Measurements from ENCODE around the gene PKIB. TPM values are rescaled to one million over a fixed set of nuclear protein-coding genes. Genes with fewer than 3 reads are reported as not detected.
"Not testable (repeated sequence)": the region's sequence is repeated elsewhere in the genome, so short reads cannot be mapped to it uniquely, and the experiment has no call there.

The PKIB gene
- total RNA-seq, 2 experiments from 2014 or later = 0.69 to 0.90 TPM

GRCh38 chr6:122576888-122577287 lies 33.3 kb upstream of the PKIB start:
- no peaks in the 10 kb centered on the region for H3K36me3 Mint-ChIP-seq (ENCODE audit: low read depth)
- ChIA-PET POLR2A (no interaction called here), CTCF (no interaction called here)
- no peak overlapping the region for H3K4me3 Mint-ChIP-seq
- TF ChIP-seq, protein P1, sequence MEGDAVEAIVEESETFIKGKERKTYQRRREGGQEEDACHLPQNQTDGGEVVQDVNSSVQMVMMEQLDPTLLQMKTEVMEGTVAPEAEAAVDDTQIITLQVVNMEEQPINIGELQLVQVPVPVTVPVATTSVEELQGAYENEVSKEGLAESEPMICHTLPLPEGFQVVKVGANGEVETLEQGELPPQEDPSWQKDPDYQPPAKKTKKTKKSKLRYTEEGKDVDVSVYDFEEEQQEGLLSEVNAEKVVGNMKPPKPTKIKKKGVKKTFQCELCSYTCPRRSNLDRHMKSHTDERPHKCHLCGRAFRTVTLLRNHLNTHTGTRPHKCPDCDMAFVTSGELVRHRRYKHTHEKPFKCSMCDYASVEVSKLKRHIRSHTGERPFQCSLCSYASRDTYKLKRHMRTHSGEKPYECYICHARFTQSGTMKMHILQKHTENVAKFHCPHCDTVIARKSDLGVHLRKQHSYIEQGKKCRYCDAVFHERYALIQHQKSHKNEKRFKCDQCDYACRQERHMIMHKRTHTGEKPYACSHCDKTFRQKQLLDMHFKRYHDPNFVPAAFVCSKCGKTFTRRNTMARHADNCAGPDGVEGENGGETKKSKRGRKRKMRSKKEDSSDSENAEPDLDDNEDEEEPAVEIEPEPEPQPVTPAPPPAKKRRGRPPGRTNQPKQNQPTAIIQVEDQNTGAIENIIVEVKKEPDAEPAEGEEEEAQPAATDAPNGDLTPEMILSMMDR (IDR thresholded peaks at IDR 0.05) = no peak
- H3K4me1 Mint-ChIP-seq (ENCODE audit: low read depth) = no peaks in the 10 kb centered on the region
- peaks cover 25% of the 10 kb centered on the region for H3K9me3 Mint-ChIP-seq
- no peak for DNase-seq
- ATAC-seq = no peak
- H3K27ac Mint-ChIP-seq = no peak overlapping the region
- no peaks in the 10 kb centered on the region for H3K27me3 Mint-ChIP-seq
- intact Hi-C loops (cut with micrococcal nuclease) = no loop called here

- ATAC-seq = no peak
- Mint-ChIP-seq H3K36me3 (ENCODE audit: low read depth) (no peaks in the 10 kb centered on the region), H3K4me3 (no peak overlapping the region), H3K27me3 (no peaks in the 10 kb centered on the region), H3K4me1 (ENCODE audit: low read depth) (no peaks in the 10 kb centered on the region), H3K9me3 (peaks cover 19% of the 10 kb centered on the region), H3K27ac (no peak overlapping the region)
- TF ChIP-seq, protein P1 (IDR thresholded peaks at IDR 0.05) = no peak
- ChIA-PET POLR2A (no interaction called here), CTCF (no interaction called here)
- DNase-seq = no peak
- intact Hi-C loops (cut with micrococcal nuclease) = no loop called here
Measured at GRCh38 chr6:122578961-122579360, 31.2 kb upstream of the PKIB start.

DNA sequence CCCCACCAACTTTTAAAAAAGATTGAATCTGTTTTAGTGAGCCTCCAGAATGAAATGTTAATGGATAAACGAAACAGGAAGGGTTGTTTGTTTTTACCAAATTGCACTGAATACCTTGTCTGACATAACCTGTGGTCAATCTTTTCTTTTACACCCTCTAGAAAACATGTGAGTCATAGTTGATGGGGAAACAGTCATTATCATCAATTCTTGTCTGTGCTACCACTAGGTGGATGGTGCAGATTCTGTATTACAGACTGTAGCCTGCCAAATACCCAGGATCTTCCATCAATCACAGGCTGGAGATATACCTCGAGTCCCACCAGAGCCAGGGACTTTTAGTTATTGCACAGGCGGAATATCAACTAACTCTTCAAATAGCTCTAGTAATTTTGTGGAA lies 29.5 kb upstream of the PKIB start:
- TF ChIP-seq, protein P1 (IDR thresholded peaks at IDR 0.05) = no peak
- H3K27ac Mint-ChIP-seq = no peak overlapping the region
- no peaks in the 10 kb centered on the region for H3K4me1 Mint-ChIP-seq (ENCODE audit: low read depth)
- no peak overlapping the region for H3K4me3 Mint-ChIP-seq
- DNase-seq (no peak), ATAC-seq (no peak)
- POLR2A ChIA-PET = no interaction called here
- H3K36me3 Mint-ChIP-seq (ENCODE audit: low read depth) = no peaks in the 10 kb centered on the region
- H3K27me3 Mint-ChIP-seq = no peaks in the 10 kb centered on the region
- intact Hi-C loops (cut with micrococcal nuclease) = no loop called here
- H3K9me3 Mint-ChIP-seq = peaks cover 12% of the 10 kb centered on the region
- CTCF ChIA-PET = no interaction called here

DNA sequence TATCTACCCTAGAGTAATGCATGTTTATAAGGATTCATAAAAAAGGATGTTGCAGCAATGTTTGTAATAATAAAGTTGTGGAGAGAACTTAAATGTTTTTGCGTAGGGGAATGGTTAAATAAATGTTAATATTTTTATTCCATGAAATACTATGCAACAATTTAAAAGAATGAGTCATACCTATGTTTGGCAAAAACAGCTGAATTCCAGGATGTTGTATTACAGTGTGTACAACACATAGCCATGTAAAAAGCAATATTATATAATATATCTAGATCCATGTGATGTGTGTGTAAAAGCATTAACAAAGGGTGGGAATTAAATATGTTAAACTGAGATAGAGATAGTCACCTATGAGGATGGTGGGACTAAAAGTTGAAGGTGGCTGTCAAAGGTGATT lies 21.1 kb upstream of the PKIB start:
- Mint-ChIP-seq H3K27ac (no peak overlapping the region), H3K4me3 (no peak overlapping the region), H3K36me3 (ENCODE audit: low read depth) (no peaks in the 10 kb centered on the region), H3K27me3 (no peaks in the 10 kb centered on the region), H3K4me1 (ENCODE audit: low read depth) (no peaks in the 10 kb centered on the region), H3K9me3 (peaks cover 1% of the 10 kb centered on the region)
- ChIA-PET POLR2A (no interaction called here), CTCF (no interaction called here)
- TF ChIP-seq, protein P1 (IDR thresholded peaks at IDR 0.05) = no peak
- DNase-seq (no peak), ATAC-seq (no peak)
- intact Hi-C loops (cut with micrococcal nuclease) = no loop called here

- H3K27ac Mint-ChIP-seq; ATAC-seq; intact Hi-C loops (cut with micrococcal nuclease); DNase-seq; CTCF ChIA-PET; H3K36me3 Mint-ChIP-seq (ENCODE audit: low read depth); H3K9me3 Mint-ChIP-seq; H3K4me1 Mint-ChIP-seq (ENCODE audit: low read depth); H3K4me3 Mint-ChIP-seq; H3K27me3 Mint-ChIP-seq; POLR2A ChIA-PET: not testable (repeated sequence)
Measured at GRCh38 chr6:122598295-122598694, 11.9 kb upstream of the PKIB start.

GRCh38 chr6:122604676-122605075 lies 5.5 kb upstream of the PKIB start:
- Mint-ChIP-seq H3K4me3 (no peak overlapping the region), H3K27me3 (peaks cover 4% of the 10 kb centered on the region), H3K9me3 (no peaks in the 10 kb centered on the region), H3K27ac (no peak overlapping the region), H3K36me3 (ENCODE audit: low read depth) (no peaks in the 10 kb centered on the region), H3K4me1 (ENCODE audit: low read depth) (peaks cover 4% of the 10 kb centered on the region)
- no peak for DNase-seq
- ChIA-PET CTCF (no interaction called here), POLR2A (no interaction called here)
- intact Hi-C loops (cut with micrococcal nuclease) = no loop called here
- ATAC-seq = no peak
- TF ChIP-seq, protein P1 (IDR thresholded peaks at IDR 0.05) = no peak

Data from activated CD8-positive, alpha-beta T cell treated with anti-CD3 and anti-CD28 coated beads for 36 hours (primary cell).